ENCODE results near the gene GMDS.

GMDS gene

DNA sequence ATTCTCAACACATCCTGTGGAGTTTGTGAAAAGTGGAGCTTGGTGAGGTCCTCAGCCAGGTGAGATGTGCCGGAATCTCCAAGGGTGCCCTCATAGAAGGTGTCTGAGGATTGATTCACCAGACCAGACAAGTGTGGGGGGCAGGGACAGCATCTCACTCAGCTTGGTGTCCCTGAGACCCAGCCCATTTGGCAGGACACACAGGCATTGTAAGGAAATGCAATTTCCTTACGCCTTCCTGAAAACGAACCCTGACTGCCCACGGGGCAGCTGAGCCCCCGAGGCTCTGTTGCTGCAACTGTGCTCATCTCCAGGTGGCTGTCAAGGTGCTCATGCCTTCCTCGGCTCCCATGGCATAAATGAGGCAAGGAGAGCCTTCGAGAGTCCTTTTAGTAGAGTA lies 602.3 kb downstream of the GMDS start:
- Histone ChIP-seq H3K4me1 (ENCODE audit: insufficient read depth, low read length) (no peaks in the 10 kb centered on the region), H3K9ac (ENCODE audit: low read depth, low read length) (no peak overlapping the region), H3K4me3 (ENCODE audit: low read length) (no peak overlapping the region), H3K27ac (ENCODE audit: low read length) (no peak overlapping the region), H3K27me3 (ENCODE audit: insufficient read depth, low read length) (no peaks in the 10 kb centered on the region), H3K36me3 (ENCODE audit: insufficient read depth, low read depth, low read length) (no peaks in the 10 kb centered on the region), H3K9me3 (ENCODE audit: insufficient read depth, low read depth, low read length) (no peaks in the 10 kb centered on the region)

GRCh38 chr6:1641343-1641885 lies 604.0 kb downstream of the GMDS start:
- Histone ChIP-seq H3K9ac (ENCODE audit: low read depth, low read length) (no peak overlapping the region), H3K27ac (ENCODE audit: low read length) (no peak overlapping the region), H3K27me3 (ENCODE audit: insufficient read depth, low read length) (0 out of 2 replicates have a peak, but pooled peaks cover under 1% of the 10 kb centered on the region), H3K4me1 (ENCODE audit: insufficient read depth, low read length) (no peaks in the 10 kb centered on the region), H3K9me3 (ENCODE audit: insufficient read depth, low read depth, low read length) (no peaks in the 10 kb centered on the region), H3K4me3 (ENCODE audit: low read length) (no peak overlapping the region), H3K36me3 (ENCODE audit: insufficient read depth, low read depth, low read length) (no peaks in the 10 kb centered on the region)

DNA sequence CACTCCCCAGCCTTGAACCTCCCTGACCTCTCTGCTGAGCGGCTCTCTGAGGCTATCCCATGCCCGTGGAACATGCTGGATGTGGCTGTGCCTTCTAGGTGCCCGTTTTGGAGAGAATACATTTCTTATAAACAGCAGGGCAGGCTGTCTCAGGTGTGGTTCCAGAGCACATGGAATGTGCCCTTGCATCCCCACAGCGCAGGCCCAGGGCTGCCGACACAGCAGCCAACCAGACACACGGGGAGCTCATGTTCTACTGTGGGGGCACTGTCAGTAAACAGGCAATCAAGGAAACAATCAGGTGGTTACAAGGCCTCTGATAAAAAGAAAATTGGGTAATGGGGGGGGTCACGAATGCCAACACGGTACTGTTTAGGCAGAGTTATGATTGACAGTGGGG lies 604.9 kb downstream of the GMDS start:
- no peaks in the 10 kb centered on the region for H3K4me1 ChIP-seq (ENCODE audit: insufficient read depth, low read length)
- no peaks in the 10 kb centered on the region for H3K9me3 ChIP-seq (ENCODE audit: insufficient read depth, low read depth, low read length)
- H3K27me3 ChIP-seq (ENCODE audit: insufficient read depth, low read length): peaks cover 7% of the 10 kb centered on the region; the same call in 1 of the 2 replicates
- H3K36me3 ChIP-seq (ENCODE audit: insufficient read depth, low read depth, low read length): no peaks in the 10 kb centered on the region
- no peak overlapping the region for H3K9ac ChIP-seq (ENCODE audit: low read depth, low read length)
- no peak overlapping the region for H3K27ac ChIP-seq (ENCODE audit: low read length)
- H3K4me3 ChIP-seq (ENCODE audit: low read length): no peak overlapping the region

DNA sequence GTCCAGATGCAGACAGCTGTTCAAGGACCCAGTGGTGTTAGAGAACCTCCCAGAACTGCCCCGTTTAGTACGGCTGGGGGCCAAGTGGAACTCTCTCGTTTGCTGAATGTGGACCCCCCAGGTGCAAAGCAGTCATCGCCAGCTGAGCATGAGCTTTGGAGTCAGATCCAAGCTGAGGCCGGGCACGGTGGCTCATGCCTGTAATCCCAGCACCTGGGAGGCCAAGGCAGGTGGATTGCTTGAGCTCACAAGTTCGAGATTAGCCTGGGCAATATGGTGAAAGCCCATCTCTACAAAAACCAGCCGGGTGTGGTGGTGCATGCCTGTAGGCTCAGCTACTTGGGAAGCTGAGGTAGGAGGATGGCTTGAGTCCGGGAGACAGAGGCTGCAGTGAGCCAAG lies 606.0 kb downstream of the GMDS start:
- no peak overlapping the region for H3K9ac ChIP-seq (ENCODE audit: low read depth, low read length)
- H3K27me3 ChIP-seq (ENCODE audit: insufficient read depth, low read length): peaks cover 9% of the 10 kb centered on the region; the same call in 1 of the 2 replicates
- H3K9me3 ChIP-seq (ENCODE audit: insufficient read depth, low read depth, low read length): no peaks in the 10 kb centered on the region
- H3K4me3 ChIP-seq (ENCODE audit: low read length): no peak overlapping the region
- no peak overlapping the region for H3K27ac ChIP-seq (ENCODE audit: low read length)
- H3K36me3 ChIP-seq (ENCODE audit: insufficient read depth, low read depth, low read length): no peaks in the 10 kb centered on the region
- no peaks in the 10 kb centered on the region for H3K4me1 ChIP-seq (ENCODE audit: insufficient read depth, low read length)

DNA sequence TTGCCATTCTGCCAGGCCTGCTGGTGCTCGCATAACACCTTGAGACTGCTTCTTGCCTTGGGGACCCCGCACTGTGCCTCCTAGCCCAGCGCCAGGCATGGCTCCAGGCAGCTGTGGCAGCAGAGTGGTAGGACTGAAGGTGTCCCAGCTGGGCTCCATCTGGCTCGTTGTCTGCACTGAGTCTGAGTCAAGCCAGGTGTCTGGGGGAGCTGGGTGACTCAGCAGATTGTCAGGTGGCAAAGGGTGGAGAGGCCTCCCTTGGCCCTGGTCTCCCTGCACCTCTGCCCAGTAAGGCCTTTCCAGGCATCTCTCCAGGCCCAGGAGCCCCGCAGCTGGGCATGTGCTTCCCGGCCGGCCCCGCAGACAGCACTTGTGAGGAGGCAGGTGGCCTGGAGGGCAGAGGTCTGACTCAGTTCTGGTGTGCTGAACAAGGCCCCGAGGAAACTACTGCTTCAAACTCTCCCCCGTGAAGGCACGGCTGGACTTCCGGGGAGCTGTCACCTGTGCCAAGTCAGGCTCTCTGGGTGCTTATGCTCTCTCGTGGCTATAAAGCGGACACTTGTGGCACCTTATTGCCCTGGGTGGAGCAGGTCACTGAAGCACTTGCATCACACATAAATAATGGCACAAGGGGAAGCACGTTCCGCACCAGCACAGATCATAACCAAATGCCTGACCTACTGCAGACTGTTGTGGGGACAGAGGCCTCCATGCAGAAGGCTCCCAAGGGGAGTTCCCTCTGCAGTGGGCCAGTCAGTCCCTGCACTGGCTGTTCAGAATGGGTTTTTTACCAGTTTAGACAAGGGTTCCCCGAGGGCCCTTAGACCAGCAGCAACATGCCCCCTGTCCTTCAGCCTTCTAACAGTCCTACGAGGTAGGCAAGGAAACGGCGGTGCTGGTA lies 608.2 kb downstream of the GMDS start:
- Histone ChIP-seq H3K4me3 (ENCODE audit: low read length) (no peak overlapping the region), H3K27ac (ENCODE audit: low read length) (no peak overlapping the region), H3K36me3 (ENCODE audit: insufficient read depth, low read depth, low read length) (no peaks in the 10 kb centered on the region), H3K4me1 (ENCODE audit: insufficient read depth, low read length) (no peaks in the 10 kb centered on the region), H3K27me3 (ENCODE audit: insufficient read depth, low read length) (peaks cover 16% of the 10 kb centered on the region), H3K9ac (ENCODE audit: low read depth, low read length) (no peak overlapping the region), H3K9me3 (ENCODE audit: insufficient read depth, low read depth, low read length) (no peaks in the 10 kb centered on the region)

GRCh38 chr6:1636272-1636825 lies 609.1 kb downstream of the GMDS start:
- H3K4me1 ChIP-seq (ENCODE audit: insufficient read depth, low read length): no peaks in the 10 kb centered on the region
- no peak overlapping the region for H3K27ac ChIP-seq (ENCODE audit: low read length)
- H3K27me3 ChIP-seq (ENCODE audit: insufficient read depth, low read length): peaks cover 19% of the 10 kb centered on the region

GRCh38 chr6:1635305-1636010 lies 609.9 kb downstream of the GMDS start:
- Histone ChIP-seq H3K27ac (ENCODE audit: low read length) (no peak overlapping the region), H3K4me1 (ENCODE audit: insufficient read depth, low read length) (no peaks in the 10 kb centered on the region), H3K4me3 (ENCODE audit: low read length) (no peak overlapping the region), H3K36me3 (ENCODE audit: insufficient read depth, low read depth, low read length) (no peaks in the 10 kb centered on the region), H3K9ac (ENCODE audit: low read depth, low read length) (no peak overlapping the region), H3K27me3 (ENCODE audit: insufficient read depth, low read length) (peaks cover 28% of the 10 kb centered on the region), H3K9me3 (ENCODE audit: insufficient read depth, low read depth, low read length) (no peaks in the 10 kb centered on the region)

More at GRCh38 chr6:1636272-1636825, 609.1 kb downstream of the GMDS start:
- Histone ChIP-seq H3K9ac (ENCODE audit: low read depth, low read length) (no peak overlapping the region), H3K9me3 (ENCODE audit: insufficient read depth, low read depth, low read length) (no peaks in the 10 kb centered on the region), H3K36me3 (ENCODE audit: insufficient read depth, low read depth, low read length) (no peaks in the 10 kb centered on the region), H3K4me3 (ENCODE audit: low read length) (no peak overlapping the region)

- no peaks in the 10 kb centered on the region for H3K9me3 ChIP-seq (ENCODE audit: insufficient read depth, low read depth, low read length)
- no peaks in the 10 kb centered on the region for H3K4me1 ChIP-seq (ENCODE audit: insufficient read depth, low read length)
- no peak overlapping the region for H3K4me3 ChIP-seq (ENCODE audit: low read length)
- peaks cover 42% of the 10 kb centered on the region for H3K27me3 ChIP-seq (ENCODE audit: insufficient read depth, low read length)
- no peaks in the 10 kb centered on the region for H3K36me3 ChIP-seq (ENCODE audit: insufficient read depth, low read depth, low read length)
- H3K27ac ChIP-seq (ENCODE audit: low read length): no peak overlapping the region
- no peak overlapping the region for H3K9ac ChIP-seq (ENCODE audit: low read depth, low read length)
Observed at GRCh38 chr6:1634081-1634480, 611.3 kb downstream of the GMDS start.

DNA sequence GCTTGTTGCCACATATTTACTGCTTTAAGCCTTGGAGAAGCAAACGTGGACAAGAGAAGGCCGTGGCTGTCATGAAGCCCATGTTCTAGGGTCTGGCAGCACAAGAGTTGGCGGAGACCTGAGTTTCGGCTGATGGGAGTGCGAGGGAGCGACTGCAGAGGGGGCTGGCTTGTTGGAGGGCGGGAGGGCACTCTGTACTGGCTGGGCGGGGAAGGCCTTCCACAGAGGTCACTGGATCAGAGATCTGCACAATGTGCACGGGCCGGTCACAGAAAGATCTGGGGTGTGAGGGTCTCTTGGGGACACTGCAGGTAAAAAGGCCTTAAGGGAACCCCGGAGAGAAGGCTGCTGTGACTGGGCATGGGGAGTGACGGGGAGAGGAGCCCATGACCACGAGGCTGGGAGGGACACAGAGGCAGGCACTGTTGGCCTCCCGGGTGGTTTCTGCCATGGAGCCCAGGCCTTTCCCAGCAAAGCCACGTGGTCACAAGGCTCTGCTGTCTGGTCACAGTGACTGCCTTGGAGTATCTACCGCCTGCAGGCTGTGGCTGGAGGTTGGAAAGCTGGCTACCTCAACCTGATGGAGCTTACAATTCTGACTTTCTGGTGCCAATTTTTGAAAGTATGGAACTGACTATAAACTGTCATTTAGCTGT lies 611.9 kb downstream of the GMDS start:
- Histone ChIP-seq H3K27me3 (ENCODE audit: insufficient read depth, low read length) (peaks cover 48% of the 10 kb centered on the region), H3K4me3 (ENCODE audit: low read length) (no peak overlapping the region), H3K27ac (ENCODE audit: low read length) (no peak overlapping the region), H3K9ac (ENCODE audit: low read depth, low read length) (no peak overlapping the region), H3K4me1 (ENCODE audit: insufficient read depth, low read length) (no peaks in the 10 kb centered on the region), H3K9me3 (ENCODE audit: insufficient read depth, low read depth, low read length) (no peaks in the 10 kb centered on the region), H3K36me3 (ENCODE audit: insufficient read depth, low read depth, low read length) (no peaks in the 10 kb centered on the region)

GRCh38 chr6:1631251-1631650 lies 614.2 kb downstream of the GMDS start:
- H3K9me3 ChIP-seq (ENCODE audit: insufficient read depth, low read depth, low read length): no peaks in the 10 kb centered on the region
- H3K4me1 ChIP-seq (ENCODE audit: insufficient read depth, low read length): no peaks in the 10 kb centered on the region
- H3K9ac ChIP-seq (ENCODE audit: low read depth, low read length): no peak overlapping the region
- H3K27me3 ChIP-seq (ENCODE audit: insufficient read depth, low read length): peaks cover 68% of the 10 kb centered on the region
- no peaks in the 10 kb centered on the region for H3K36me3 ChIP-seq (ENCODE audit: insufficient read depth, low read depth, low read length)
- no peak overlapping the region for H3K4me3 ChIP-seq (ENCODE audit: low read length)
- no peak overlapping the region for H3K27ac ChIP-seq (ENCODE audit: low read length)

DNA sequence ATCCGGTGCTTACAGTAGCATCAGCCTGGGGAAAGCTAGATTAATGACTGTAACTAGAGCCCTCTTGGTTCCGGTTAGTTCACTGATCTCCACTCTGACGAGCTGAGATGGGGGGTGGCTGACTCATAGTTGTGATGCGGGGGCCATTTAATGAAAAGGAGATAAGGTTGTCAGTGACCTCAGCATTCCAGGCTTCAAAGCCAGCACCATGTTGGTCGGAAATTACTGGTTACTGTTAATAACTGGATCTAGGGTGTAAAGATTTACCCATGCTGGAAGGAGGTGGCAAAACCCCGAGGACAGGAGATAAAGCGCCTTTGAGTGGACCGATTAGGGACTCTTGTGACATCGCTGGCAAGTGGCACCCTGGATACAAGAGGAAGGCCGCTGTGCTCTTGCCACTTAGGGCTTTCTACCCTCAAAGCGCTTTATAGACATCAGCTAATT lies 614.6 kb downstream of the GMDS start:
- Histone ChIP-seq H3K9ac (ENCODE audit: low read depth, low read length) (no peak overlapping the region), H3K9me3 (ENCODE audit: insufficient read depth, low read depth, low read length) (no peaks in the 10 kb centered on the region)

More for the DNA sequence above, 614.6 kb downstream of the GMDS start:
- Histone ChIP-seq H3K4me3 (ENCODE audit: low read length) (no peak overlapping the region), H3K27ac (ENCODE audit: low read length) (no peak overlapping the region), H3K36me3 (ENCODE audit: insufficient read depth, low read depth, low read length) (no peaks in the 10 kb centered on the region), H3K27me3 (ENCODE audit: insufficient read depth, low read length) (peaks cover 68% of the 10 kb centered on the region), H3K4me1 (ENCODE audit: insufficient read depth, low read length) (no peaks in the 10 kb centered on the region)

All from iPS-20b (cell line).